Cardiac muscle cell (in vitro differentiated cells and primary cell): ENCODE results near the gene GFRAL. TPM values are rescaled to one million over a fixed set of nuclear protein-coding genes. Genes with fewer than 3 reads are reported as not detected.

Source experiments
- DNase-seq, 2 donors: peaks; one replicate each; pipeline versions ENCODE4 v3.0.0 to v3.0.0-alpha.2; 2010 to 2017; ENCODE audit warnings: low read depth in 1 of 2, low spot score in 1 of 2
- H3K27ac ChIP-seq: fragments of 200-600 bp; sonication (generic); 2 replicates; pipeline ENCODE4 v1.5.1; 2016
- H3K27me3 ChIP-seq: fragments of 200-600 bp; sonication (generic); 2 replicates; pipeline ENCODE4 v1.6.0; 2016; ENCODE audit warnings: control low read depth
- H3K36me3 ChIP-seq: fragments of 200-600 bp; sonication (generic); 2 replicates; pipeline ENCODE4 v1.5.1; 2016; ENCODE audit warnings: control low read depth
- H3K4me1 ChIP-seq: fragments of 200-600 bp; sonication (generic); 2 replicates; pipeline ENCODE4 v1.8.1; 2017; ENCODE audit warnings: low read depth, mild to moderate bottlenecking, mixed run types
- H3K4me3 ChIP-seq: fragments of 200-600 bp; sonication (generic); 2 replicates; pipeline ENCODE4 v1.5.1; 2016; ENCODE audit warnings: mild to moderate bottlenecking
- H3K9me3 ChIP-seq: fragments of 200-600 bp; sonication (generic); 2 replicates; pipeline ENCODE4 v1.5.1; 2017; ENCODE audit warnings: low read depth, mild to moderate bottlenecking, control low read depth
- polyA plus RNA-seq: library from polyadenylated mRNA; unstranded; fragments of >200 nt; fragmentation: Nextera tagmentation; extraction: Ambion mirVana; gene quantifications from 2 replicates; pipeline ENCODE4 v1.2.1, GENCODE V29; 2016
- total RNA-seq: library from RNA; depleted of rRNA; stranded (reverse); fragments of >200 nt; gene quantifications from 2 replicates; pipeline ENCODE4 v1.2.3, GENCODE V29; 2016
- TF ChIP-seq, protein P1 (sequence below): IDR thresholded peaks from 2 replicates; pipeline ENCODE4 v1.5.1; 2012; ENCODE audit warnings: low read depth, mild to moderate bottlenecking, low read length

The GFRAL gene
- total and polyA plus RNA-seq, 2 experiments from 2014 or later, result not detected

DNA sequence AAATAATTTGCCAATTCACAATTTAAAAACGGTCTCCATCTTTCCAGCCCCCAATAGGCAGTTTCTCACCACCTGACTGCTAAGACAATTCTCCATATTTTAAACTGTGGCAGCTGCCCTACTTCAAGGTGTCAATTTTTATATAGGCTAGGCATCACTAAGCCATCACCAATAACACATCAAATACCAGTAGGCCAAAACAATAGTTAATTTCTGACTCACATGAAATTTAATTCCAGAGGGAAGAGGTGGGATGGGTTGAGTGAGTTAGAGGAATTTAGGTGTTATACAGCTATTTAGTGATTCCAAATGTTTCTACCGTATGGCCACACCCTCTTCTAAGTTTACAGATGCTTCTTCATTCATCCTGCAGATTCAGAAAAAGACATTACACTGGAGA, 49.9 kb downstream of the GFRAL start:
- H3K4me3 ChIP-seq, result no peak overlapping the region
- no peaks in the 10 kb centered on the region for H3K9me3 ChIP-seq
- no peaks in the 10 kb centered on the region for H3K36me3 ChIP-seq
- TF ChIP-seq, protein P1, sequence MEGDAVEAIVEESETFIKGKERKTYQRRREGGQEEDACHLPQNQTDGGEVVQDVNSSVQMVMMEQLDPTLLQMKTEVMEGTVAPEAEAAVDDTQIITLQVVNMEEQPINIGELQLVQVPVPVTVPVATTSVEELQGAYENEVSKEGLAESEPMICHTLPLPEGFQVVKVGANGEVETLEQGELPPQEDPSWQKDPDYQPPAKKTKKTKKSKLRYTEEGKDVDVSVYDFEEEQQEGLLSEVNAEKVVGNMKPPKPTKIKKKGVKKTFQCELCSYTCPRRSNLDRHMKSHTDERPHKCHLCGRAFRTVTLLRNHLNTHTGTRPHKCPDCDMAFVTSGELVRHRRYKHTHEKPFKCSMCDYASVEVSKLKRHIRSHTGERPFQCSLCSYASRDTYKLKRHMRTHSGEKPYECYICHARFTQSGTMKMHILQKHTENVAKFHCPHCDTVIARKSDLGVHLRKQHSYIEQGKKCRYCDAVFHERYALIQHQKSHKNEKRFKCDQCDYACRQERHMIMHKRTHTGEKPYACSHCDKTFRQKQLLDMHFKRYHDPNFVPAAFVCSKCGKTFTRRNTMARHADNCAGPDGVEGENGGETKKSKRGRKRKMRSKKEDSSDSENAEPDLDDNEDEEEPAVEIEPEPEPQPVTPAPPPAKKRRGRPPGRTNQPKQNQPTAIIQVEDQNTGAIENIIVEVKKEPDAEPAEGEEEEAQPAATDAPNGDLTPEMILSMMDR, result no peak
- H3K27ac ChIP-seq, result no peak overlapping the region
- H3K27me3 ChIP-seq, result no peaks in the 10 kb centered on the region
- DNase-seq, result no peak
- H3K4me1 ChIP-seq, result no peaks in the 10 kb centered on the region

DNA sequence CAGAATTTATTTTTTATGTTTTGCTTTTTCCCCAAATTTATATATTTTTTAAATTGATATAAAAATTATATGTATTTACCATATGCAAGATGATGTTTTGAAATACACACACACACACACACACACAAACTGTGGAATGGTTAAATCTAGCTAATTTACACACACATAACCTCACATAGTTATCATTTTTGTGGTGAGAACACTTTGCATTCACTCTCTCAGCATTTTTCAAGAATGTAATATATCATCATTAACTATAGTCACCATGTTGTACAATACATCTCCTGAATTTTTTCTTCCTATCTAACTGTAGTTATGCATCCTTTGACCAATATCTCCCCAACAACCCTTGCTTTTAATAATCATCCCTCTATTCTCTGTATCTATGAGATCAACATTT, 52.2 kb downstream of the GFRAL start:
- TF ChIP-seq, protein P1, result no peak
- DNase-seq, result peak in 1 of 2 donors; percentile 70
- H3K27me3 ChIP-seq, result no peaks in the 10 kb centered on the region
- H3K4me1 ChIP-seq, result no peaks in the 10 kb centered on the region
- no peaks in the 10 kb centered on the region for H3K36me3 ChIP-seq
- H3K4me3 ChIP-seq, result no peak overlapping the region
- no peak overlapping the region for H3K27ac ChIP-seq
- H3K9me3 ChIP-seq, result no peaks in the 10 kb centered on the region

DNA sequence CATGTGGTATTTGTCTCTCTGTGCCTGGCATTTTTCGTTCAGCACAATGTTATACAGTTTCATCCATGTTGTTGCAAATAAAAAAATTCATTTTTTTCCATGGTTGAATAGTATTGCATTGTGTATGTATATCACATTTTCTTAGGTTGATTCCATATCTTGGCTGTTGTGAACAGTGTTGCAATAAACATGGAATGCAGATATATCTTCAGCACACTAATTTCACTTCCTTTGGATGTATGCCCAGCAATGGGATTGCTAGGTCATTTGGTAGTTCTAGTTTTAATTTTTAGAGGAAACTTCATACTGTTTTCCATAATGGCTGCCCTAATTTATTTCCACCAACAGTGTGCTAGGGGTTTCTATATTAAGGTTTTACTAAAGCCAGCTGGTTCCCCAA, 52.6 kb downstream of the GFRAL start:
- peak in 1 of 2 donors; percentile 74 for DNase-seq
- no peaks in the 10 kb centered on the region for H3K36me3 ChIP-seq
- no peak overlapping the region for H3K4me3 ChIP-seq
- TF ChIP-seq, protein P1, result no peak
- no peaks in the 10 kb centered on the region for H3K4me1 ChIP-seq
- no peaks in the 10 kb centered on the region for H3K27me3 ChIP-seq
- H3K9me3 ChIP-seq, result no peaks in the 10 kb centered on the region
- no peak overlapping the region for H3K27ac ChIP-seq

DNA sequence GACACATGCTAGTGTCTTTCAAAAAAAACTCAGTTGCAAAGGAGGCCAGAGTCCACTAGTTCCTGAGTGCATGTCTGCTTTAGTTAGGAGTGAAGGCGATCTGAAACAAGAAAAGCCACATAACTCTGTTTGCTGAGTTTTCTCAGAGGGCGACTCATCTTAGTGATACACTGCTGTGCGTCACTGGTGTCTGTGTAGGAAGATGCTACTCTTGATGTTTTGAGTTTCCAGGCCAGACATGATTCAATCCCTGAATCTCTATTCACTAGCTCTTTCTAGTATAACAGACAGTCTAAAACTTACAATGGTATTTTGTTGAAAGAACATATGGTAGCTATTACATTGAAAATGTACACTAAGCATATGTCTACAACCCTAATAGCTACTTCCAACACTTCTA, 60.9 kb downstream of the GFRAL start:
- Histone ChIP-seq H3K4me1 (peaks cover 5% of the 10 kb centered on the region), H3K27ac (no peak overlapping the region), H3K4me3 (no peak overlapping the region), H3K9me3 (no peaks in the 10 kb centered on the region), H3K36me3 (no peaks in the 10 kb centered on the region), H3K27me3 (no peaks in the 10 kb centered on the region)
- TF ChIP-seq, protein P1, result no peak
- no peak for DNase-seq

DNA sequence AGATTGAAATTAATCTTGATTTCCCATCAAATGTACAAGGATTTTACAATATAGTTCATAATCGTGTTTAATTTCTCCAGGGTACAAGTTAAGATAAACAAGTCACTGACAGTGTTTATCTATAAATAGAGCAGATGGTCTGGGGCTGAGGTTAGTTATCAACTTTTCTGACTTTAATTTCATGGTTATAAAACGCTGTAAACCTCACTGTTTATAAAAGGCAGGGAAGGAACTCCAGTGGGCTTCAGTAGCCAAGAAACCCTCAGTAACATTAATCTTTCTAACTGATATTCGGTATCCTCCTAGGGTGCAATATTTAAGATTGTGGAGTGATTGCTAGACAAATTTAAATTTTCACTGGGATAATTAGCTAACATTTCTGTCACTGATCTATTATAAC, 68.6 kb downstream of the GFRAL start:
- no peak for DNase-seq
- Histone ChIP-seq H3K36me3 (no peaks in the 10 kb centered on the region), H3K27ac (no peak overlapping the region), H3K27me3 (no peaks in the 10 kb centered on the region), H3K4me3 (no peak overlapping the region), H3K9me3 (no peaks in the 10 kb centered on the region), H3K4me1 (peaks cover 11% of the 10 kb centered on the region)
- TF ChIP-seq, protein P1, result no peak

DNA sequence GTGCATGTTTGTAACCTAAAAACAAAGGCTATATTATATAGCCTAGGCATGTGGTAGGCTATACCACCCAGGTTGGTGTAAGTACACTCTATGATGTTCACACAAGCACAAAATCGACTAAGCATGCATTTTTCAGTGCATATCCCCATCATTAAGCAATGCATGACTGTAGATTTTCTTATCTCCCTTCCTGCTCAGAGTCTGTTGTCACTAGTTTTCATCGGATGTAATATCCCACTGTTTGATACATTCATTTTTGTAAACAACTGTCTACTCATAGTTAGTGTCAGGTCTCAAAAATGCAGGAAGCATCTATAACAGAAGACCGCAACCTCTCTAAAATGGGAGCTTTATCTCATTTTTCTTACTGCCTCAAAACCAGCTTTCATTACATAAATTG, 70.7 kb downstream of the GFRAL start:
- Histone ChIP-seq H3K27me3 (no peaks in the 10 kb centered on the region), H3K27ac (no peak overlapping the region), H3K36me3 (no peaks in the 10 kb centered on the region), H3K4me3 (no peak overlapping the region), H3K9me3 (no peaks in the 10 kb centered on the region), H3K4me1 (peaks cover 6% of the 10 kb centered on the region)
- TF ChIP-seq, protein P1, result no peak
- DNase-seq, result peak in 1 of 2 donors; percentile 50
